Activated T-cell treated with anti-CD3 and anti-CD28 coated beads for 4 hours (primary cell): ENCODE results near the gene GARIN5B.
"Not testable (repeated sequence)": the region's sequence is repeated elsewhere in the genome, so short reads cannot be mapped to it uniquely, and the experiment has no call there.

Experiments used
- DNase-seq: peaks from one replicate; pipeline ENCODE4 v3.0.0-alpha.2; 2020

GARIN5B gene

GRCh38 chr19:55346725-55347441, 16.2 kb downstream of the GARIN5B start:
- no peak for DNase-seq

- DNase-seq: no peak
Observed at GRCh38 chr19:55345818-55346724, 17.0 kb downstream of the GARIN5B start.

DNA sequence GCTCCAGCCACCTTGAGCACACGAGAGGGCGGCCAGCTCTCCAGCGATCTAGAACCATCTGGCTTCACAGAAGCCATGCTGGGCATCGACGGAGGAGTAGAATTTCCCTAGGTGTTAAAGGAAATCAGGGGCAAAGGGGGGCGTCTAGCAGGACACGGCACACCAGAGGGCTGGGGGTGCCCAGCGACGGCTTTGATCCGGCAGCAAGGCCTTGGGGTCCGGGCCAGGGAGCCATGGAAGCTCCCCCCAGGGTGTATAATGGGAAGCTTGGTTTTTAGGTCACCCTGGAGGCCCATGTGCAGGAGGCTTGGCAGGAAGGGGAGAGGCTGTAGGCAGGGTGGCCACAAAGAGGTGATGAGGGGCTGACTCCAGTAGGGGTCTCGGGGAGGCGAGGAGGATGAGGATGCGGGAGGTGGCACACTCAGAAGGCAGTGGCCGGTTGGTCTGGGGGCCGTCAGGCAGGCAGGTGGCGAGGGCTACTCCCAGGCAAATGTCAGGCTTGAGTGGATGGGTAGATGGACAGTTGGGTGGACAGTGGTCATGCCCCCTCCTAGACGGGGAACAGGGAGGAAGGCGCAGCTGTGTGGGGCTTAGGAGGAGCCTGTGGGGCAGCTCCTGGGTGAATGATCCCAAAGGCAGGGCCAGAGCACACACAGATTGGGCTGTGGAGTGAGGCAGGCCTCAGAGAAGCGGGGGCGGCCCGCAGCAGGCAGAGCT, 17.8 kb downstream of the GARIN5B start:
- no peak for DNase-seq

DNA sequence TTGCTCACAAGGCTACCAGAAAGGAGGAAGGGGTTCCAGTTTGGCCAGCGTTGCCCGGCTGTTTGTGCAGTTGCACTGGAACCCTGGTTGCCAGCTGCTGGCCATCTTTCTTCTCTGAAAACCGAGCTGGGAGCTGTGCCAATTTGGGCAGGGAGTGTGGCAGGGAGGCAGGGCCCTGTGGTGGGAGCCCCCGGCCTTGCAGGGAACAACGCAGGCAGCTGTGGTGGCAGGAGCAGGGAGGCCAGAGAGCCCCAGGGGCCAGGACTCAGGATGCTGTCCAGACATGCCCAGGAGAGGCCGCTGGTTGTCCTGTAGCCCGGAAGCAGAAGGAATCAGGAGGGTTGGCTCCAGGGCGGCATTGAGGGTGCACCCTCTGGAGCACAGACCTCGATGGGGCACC, 18.6 kb downstream of the GARIN5B start:
- no peak for DNase-seq

- no peak for DNase-seq
Observed at GRCh38 chr19:55341595-55342531, 21.2 kb downstream of the GARIN5B start.

DNA sequence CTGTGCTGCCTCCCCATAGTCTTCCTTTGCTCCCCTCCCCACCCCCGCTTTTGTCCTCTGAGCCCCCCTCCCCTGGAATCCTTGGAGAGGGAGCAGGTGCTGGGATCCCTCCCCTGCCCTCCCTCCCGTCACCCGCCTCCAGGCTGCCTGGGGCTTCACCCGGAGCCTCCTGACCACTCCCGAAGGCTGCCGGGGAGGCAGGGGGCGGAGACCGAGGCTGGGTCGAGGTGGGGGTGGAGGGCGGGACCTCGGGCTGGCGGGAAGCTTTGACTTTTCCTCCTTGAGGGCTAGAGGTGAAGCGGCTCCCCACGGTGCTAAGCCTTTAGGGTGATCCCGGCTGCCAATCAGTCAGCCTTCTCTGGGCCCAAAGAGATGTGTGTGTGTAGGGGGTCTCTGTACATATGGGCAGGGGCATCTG, 21.9 kb downstream of the GARIN5B start:
- DNase-seq: peak; percentile 44

DNA sequence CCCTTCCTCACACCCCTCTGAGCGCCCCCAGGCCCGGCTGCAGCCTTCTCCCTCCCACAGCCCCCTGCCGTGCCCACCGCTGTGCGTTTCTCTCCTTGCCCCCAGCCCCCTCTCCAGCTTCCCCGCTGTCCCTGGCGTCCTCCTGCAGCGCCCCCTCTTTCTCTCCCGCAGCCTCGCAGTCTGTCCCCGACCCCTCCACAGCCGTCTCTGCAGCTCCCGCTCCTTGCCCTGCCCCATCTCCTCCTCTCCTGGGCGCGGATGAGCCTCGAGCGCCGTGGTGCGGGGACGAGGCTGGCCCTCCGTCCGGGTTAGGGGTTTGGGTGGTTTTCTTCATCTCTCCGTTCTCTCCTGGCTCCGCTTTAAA, 22.3 kb downstream of the GARIN5B start:
- DNase-seq: no peak

GRCh38 chr19:55339889-55340783, 22.9 kb downstream of the GARIN5B start:
- DNase-seq: no peak

GRCh38 chr19:55339105-55339888, 23.8 kb downstream of the GARIN5B start, which contains the start of gene KMT5C:
Gene KMT5C, plus strand, starts transcription at chr19:55339876. Its CDS starts 2,061 bp downstream, at chr19:55341937.
- DNase-seq: peak; percentile 100

DNA sequence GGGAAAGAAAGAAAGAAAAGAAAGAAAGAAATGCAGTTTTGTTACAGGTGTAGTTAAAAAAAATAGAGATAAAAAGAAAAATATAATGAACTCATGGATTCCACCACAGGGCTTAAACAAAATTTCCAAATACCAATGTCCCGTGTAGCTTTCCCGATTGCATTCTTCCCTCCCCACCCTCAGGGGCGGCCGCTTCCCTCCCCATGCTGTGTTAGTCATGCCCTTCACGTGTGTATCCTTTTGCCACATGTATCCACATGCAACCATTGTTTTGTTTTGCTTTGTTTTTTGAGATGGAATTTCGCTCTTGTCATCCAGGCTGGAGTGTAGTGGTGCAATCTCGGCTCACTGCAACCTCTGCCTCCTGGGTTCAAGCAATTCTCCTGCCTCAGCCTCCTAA, 27.0 kb downstream of the GARIN5B start:
- no peak for DNase-seq

- no peak for DNase-seq
Observed at GRCh38 chr19:55333870-55334269, 29.2 kb downstream of the GARIN5B start.

- not testable (repeated sequence) for DNase-seq
Observed at GRCh38 chr19:55329791-55330190, 33.3 kb downstream of the GARIN5B start.

DNA sequence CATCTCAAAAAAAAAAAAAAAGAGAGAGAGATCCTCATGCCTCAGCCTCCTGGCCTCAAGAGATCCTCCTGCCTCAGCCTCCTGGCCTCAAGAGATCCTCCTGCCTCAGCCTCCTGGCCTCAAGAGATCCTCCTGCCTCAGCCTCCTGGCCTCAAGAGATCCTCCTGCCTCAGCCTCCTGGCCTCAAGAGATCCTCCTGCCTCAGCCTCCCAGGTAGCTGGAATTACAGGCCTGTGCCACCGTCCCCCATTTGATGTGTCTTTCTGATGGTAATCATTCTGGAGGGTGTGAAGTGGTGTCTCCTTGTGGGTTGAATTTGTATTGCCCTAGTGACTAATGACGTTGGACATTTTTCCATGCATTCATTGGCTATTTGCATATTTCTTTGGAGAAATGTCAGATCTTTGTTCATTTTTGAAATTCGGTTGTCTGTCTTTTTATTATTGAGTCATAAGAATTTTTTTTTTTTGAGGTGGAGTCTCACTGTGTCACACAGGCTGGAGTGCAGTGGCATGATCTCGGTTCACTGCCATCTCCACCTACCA, 34.2 kb downstream of the GARIN5B start:
- DNase-seq: not testable (repeated sequence)

GRCh38 chr19:55325172-55325571, 37.9 kb downstream of the GARIN5B start, which contains the start of gene TMEM150B:
Gene TMEM150B, minus strand, starts transcription at chr19:55325341. Its CDS starts 4,305 bp downstream, at chr19:55321036.
- DNase-seq: no peak

DNA sequence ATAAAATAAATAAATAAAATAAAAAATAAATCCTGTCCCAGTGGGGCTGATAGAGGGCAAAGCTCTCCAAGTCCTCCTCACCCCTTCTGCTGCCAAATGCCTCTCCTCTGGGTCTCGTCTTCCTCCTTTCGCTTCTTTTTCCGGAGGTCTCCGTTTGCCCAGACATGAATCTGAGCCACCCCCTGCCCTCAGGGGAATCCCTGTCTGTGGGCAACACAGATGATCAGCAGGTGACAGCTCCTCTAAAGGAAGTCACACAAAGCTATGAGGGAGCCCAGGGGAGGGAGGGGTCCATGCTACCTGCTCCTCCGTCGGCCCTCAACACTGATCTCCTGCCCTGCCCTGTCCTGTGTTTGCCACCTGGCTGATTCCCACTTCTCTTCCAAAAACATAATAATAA, 38.4 kb downstream of the GARIN5B start:
- no peak for DNase-seq

- DNase-seq: no peak
Observed at GRCh38 chr19:55322204-55322885, 40.7 kb downstream of the GARIN5B start.

DNA sequence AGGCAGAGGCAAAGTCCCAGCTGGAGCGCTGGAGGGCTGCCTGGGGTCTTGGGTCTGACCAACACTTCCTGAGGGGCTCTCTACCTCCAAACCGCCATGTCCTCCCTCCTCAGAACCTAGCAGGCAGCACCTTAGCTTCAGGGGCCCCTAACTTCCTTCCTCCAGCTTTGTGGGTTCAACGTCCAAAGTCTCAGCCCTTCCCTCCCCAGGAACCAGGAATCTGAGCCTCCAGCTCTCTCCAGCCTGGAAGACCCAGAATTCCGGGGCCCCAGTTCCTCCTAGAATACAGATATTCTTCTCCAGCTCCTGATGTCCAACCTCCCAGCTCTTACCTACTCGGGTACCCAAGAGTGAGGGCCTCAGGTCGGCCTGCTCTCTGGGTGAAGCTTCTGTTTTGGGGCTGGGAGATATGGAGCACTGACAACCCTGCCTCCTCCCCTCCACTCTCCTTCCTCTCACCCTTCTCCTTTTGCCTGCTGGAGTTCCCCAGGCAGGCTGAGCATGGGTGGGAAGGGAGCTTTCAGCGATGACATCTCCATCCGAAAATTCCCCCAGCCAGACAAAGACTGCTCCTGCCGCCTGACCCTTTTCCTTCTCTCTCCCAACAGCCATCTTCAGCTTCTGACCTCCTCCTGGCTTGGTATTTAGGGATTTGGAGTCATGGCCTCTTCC, 41.5 kb downstream of the GARIN5B start:
- no peak for DNase-seq

GRCh38 chr19:55320844-55321419, 42.1 kb downstream of the GARIN5B start:
- no peak for DNase-seq
